HG03159 (cell line): ENCODE data around the gene ANXA6.
"Not testable (repeated sequence)": the region's sequence is repeated elsewhere in the genome, so short reads cannot be mapped to it uniquely, and the experiment has no call there.

Experiments
- ATAC-seq: cut with Tn5 transposase; IDR thresholded peaks from one replicate; pipeline ENCODE4 v1.9.1; 2021; ENCODE audit warnings: mild to moderate bottlenecking, moderate library complexity; ENCODE audit not compliant: unreplicated experiment

The ANXA6 gene

DNA sequence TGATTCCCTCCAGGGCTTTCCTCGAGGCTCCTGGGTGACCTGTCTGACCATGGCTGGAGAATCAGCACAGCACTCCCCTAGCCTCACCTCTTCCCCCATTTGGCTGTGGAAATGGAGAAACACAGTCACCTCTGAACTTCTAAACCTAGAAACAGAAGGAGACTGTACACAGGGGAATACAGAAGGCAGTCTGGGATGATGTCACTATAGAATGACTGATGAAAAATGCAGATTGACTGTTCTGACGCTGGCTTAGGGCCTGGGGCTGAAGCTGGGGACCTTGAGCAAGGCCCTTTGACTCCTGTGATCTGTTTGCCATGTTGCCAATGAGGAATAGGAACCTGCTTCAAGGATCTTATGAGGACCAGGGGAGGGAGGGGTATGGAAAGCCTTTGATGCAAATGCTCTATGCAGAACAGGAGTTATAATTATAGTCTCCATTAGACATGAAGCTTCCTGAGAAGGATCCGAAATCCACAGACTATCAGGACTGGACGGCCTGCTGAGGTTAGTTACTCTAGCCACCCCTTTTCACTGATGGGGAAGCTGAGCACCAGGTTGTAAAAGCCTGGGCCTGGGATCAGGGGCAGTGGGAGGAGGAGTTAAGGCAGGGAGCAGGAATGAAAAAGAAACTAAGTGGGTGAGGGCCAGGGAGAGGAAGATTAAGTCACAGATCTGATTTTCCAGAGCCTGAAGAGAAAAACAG is 24.4 kb upstream of the ANXA6 start:
- no peak for ATAC-seq

DNA sequence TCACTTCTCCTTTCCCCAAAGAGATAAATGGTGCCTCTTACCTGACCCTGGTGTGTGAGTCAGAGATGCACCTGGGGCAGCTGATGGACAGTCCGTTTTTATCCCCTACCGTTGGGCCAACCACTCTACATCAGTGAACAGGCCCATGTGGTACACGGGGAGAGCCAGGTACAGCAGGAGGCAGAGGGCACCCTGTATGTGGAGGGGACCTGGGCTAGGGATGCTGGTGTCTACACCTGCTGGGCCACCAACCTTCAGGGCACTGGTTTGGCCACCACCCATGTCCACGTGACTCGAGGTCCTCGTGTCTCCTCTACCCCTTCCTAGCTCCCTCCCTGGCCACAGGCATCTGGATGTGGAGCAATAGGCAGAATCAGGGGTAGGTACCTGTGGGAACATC is 22.7 kb upstream of the ANXA6 start:
- ATAC-seq = no peak

- no peak for ATAC-seq
Measured at GRCh38 chr5:151179489-151179840, 21.9 kb upstream of the ANXA6 start.

GRCh38 chr5:151178777-151179488 is 21.4 kb upstream of the ANXA6 start:
- no peak for ATAC-seq

DNA sequence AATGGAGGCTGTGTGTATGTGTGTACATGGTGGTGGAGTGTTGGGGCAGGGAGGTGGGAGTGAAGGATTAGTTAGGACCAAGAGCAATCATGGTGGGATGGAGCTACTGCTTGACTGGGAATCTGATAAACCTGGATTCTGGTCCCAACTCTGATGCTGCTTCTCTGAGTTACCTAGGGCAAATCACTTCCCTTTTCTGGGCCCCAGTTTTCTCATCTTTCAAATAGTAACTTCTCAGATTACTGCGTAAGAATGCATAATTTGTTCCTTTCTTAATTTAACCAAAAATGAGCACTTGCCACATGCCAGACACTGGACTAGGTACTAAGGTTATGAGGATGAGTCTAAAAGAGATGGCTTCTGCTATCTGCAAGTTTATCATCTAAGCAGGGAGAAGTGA is 20.8 kb upstream of the ANXA6 start:
- no peak for ATAC-seq

DNA sequence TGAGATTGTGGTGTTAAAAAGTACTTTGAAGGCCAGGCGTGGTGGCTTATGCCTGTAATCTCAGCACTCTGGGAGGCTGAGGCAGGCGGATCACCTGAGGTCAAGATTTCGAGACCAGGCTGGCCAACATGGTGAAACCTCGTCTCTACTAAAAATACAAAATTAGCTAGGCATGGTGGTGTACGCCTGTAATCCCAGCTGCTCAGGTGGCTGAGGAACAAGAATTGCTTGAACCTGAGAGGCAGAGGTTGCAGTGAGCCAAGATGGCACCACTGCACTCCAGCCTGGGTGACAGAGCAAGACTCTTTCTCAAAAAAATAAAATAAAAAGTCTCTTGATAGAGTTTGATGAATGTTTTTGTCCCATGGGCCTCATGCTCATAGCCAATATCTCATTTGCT is 18.7 kb upstream of the ANXA6 start:
- ATAC-seq = not testable (repeated sequence)

DNA sequence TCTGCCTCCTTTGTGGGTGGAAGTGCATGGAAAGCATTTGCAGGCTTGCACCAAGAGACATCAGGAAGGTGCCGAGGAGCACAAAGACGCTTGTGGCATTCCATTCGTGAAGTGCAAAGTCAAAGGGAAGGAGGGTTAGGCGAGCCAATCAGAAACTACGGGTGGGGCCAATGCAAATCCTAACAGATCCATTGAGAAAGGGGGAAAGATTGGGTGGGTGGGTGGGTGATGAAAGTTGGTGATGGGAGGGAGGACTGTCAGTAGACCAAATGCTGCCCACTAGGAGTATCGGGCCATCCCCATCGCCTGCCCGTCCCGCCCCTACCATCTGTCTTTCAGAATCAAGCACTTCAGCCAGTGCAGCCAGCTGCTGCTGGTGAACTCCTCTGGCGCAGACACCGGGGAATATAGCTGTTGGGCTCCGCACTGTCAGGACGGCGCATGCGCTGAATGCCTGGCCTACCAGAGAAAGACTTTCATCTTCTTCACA is 17.1 kb upstream of the ANXA6 start:
- ATAC-seq = no peak

DNA sequence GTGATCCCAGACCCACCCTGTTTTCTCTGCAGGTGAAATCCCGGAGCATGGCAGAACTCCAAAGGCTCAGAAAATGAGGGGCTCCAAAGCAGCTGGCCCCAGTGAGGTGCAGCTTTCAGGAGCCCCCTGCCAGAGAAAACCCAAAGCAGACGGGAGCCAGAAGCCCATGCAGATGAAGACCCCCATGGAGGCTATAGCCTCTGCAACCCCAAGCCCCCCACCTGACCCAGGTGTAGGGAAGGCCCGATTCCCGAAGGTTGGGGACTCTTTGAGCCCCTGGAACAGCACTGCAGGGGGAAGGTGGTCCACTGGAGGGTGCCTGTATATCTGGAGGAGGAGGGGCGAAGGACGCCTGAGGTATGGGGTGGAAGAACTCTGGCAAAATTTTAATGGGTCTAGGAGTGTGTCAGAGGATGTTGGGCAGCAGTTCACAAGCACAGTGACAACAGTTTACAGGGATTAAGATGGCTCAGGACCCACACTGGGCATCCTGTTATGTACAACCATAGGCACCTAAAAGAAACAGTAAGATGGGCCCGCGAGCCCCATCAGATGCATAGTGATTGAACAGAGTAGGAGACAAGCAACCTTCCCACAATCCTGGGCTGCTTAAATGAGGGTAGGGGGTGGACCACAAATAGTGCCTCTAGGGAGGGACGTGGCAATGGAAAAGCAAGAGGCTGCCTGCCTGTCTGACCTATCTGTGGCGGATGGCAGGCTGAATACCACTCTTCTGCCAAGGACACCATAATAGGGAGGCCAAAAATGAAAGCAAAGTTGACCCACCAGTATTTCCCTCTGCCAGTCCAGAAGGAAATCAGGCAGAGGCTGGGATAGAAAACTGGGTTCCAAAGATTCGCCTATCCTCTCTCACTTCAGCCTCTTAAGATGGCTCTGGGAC is 16.4 kb upstream of the ANXA6 start:
- no peak for ATAC-seq

GRCh38 chr5:151171529-151171928 is 13.9 kb upstream of the ANXA6 start:
- ATAC-seq = no peak

DNA sequence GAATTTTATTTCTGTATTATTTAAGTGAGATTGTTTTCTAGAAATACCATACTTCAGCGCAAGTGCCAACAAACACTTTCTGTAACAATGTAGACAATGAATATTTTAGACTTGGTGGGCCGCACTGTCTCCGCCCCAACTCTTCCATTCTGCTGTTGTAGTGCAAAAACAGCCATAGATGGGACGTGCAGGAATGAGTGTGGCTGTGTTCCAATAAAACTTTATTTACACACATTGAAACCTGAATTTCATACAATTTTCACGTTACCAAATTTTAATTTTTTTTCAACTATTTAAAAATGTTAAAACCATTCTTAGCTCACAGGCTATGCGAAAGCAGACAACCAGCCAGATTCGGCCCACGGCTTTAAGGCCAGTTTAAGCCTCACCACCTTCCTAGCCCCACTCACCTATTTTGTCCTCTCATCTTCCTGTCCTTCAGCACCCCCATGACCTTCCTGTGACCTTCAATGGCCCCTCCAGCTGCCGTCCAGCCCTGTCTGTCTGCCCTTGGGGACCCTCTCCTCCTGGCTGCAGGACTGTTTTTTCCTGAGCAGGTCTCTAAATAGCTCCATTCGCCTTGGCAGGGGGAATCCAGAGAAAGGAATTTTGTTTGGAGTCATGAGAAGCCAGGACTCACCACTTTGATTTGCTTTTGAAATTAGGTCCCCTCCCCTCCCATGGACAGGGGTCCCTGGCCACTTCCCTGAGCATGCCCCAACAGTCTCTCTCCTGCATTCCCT is 11.2 kb upstream of the ANXA6 start:
- ATAC-seq = no peak

DNA sequence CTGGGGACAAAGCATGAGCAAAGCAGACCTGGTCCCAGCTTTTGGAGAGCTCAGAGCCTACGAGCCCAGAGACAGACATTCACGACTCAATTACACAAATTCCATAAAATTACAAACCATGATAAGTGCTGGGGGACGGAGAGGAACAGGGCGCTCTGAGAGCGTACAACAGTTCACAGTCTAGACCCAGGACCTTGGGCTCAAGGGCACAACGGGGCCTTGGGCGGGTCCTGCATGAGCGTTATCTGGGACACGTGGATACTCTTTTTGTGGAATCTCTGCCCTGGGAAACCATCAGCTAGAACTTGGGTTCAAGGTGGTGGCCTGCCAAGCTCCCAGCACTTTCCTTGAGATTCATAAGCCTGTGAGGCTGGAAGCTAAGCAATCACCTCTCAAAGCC is 9.4 kb upstream of the ANXA6 start:
- no peak for ATAC-seq

DNA sequence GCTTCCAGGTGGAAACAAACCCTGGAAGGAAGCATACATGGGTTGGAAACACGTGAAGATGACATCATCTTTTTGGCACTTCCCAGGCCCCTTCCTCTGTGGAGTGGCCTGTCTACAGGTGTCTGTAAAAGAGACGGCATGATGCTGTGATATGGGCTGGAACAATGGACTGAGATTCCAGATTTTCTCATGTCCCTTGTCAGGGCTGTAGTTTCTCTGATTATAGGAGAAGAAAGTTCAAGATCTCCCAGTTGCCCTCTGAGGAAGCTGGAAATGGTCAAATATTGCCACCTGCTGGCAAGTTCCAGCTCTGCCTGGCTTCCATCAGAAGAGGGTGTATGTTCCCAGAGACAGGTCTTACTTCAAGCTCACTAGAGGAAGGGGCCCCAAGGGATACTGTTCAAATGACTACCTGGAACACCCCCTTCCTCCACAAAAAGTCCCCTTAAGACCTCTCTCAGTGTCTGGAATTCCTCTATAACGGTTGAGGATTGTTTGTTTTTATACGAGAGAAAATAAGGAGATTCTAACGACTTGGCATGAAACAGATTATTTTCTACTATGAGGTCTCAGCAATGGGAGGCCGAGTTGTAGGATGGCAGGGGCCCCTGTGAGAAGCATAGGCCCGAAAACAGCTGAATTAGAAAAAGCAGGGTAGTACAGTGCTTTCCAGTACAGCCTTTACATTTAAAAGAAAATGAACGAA is 7.3 kb upstream of the ANXA6 start:
- ATAC-seq = peak; percentile 86

- ATAC-seq = no peak
Measured at GRCh38 chr5:151162776-151163175, 5.2 kb upstream of the ANXA6 start.

- no peak for ATAC-seq
Measured at GRCh38 chr5:151159649-151160373, 2.2 kb upstream of the ANXA6 start.

GRCh38 chr5:151158287-151158661 is 695 bp upstream of the ANXA6 start:
- ATAC-seq = no peak

GRCh38 chr5:151156507-151157420 is 815 bp downstream of the ANXA6 start:
- peak; percentile 35 for ATAC-seq

DNA sequence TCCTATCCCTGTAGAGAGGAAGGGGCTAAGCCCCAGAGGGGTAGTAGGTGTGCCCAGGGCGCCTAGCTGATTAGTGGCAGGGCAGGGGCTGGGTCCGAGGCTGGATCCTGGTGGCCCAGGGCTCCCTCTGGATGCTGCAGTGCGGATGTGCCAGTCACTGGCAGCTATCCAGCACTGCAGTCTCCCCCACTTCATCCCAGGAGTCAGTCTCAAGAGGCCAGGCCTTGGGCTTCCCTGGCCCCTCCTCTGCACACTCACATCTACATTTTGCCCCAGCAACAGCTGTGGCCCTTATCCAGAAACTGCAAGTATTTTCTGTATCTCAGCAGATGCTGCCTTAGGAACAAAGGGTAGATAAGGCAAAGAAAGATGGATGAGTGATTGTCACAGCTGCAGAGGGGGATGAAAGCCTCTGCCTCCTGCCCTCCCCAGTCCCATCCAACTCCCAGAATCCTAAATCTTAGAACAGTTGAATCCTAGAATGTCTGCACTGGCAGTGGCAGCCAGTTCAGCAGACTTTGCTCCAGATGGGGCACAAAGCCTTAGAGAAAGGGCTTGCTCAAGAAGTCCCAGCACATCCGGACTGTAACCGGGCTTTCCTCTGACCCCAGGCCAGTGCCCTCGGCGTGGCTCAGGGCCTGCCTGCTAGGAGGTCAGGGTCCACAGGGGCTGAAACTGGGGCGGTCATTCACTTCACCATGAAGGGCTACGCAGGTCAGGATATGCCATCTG is 1.6 kb downstream of the ANXA6 start:
- ATAC-seq = peak; percentile 27
